B cell (primary cell): ENCODE results near the gene B4GALT3. TPM values are rescaled to one million over a fixed set of nuclear protein-coding genes. Genes with fewer than 3 reads are reported as not detected.

Experiments
- ATAC-seq: fragments of 200-7000 bp; cut with Tn5 transposase; one replicate; pipeline ENCODE4 v1.10.0; 2021; ENCODE audit warnings: low read depth, mild to moderate bottlenecking, moderate number of reproducible peaks, moderate library complexity
- CTCF ChIA-PET: fragments of 350-600 bp; sonication (Branson Sonifier 250); formaldehyde crosslinking; loops from one replicate; lab custom pipeline; 2021; ENCODE audit warnings: antibody characterized with exemption, inconsistent platforms; lab: Charles Lee
- POLR2A ChIA-PET: fragments of 350-600 bp; sonication (Branson Sonifier 250); formaldehyde crosslinking; loops from one replicate; lab custom pipeline; 2021; ENCODE audit warnings: antibody characterized with exemption; lab: Charles Lee
- DNase-seq: peaks from one replicate; pipeline ENCODE4 v3.0.0; 2013
- H2AFZ ChIP-seq: 2 replicates; pipeline ENCODE4 v1.6.1; 2012; ENCODE audit warnings: mild to moderate bottlenecking, low read depth, low read length; ENCODE audit not compliant: insufficient read depth, poor library complexity, severe bottlenecking
- H3K27ac ChIP-seq, 2 donors: 1 replicate in 1 of 2; 2 replicates in 1 of 2; pipeline ENCODE4 v1.5.1; 2012 to 2013; ENCODE audit warnings: low read length in 2 of 2, mild to moderate bottlenecking in 2 of 2, moderate library complexity in 1 of 2
- H3K27me3 ChIP-seq, 4 experiments: fragments of 200-600 bp in 1 of 4; sonication (generic) in 1 of 4; replicated peaks in 1 of 4; 1 replicate in 2 of 4; 2 replicates in 2 of 4; pipeline versions ENCODE4 v1.6.1 to v1.7.0; 2013 to 2016; ENCODE audit warnings: low read length in 3 of 4, mild to moderate bottlenecking in 2 of 4, mixed read lengths in 1 of 4, moderate library complexity in 1 of 4; ENCODE audit not compliant: insufficient read depth in 4 of 4, control insufficient read depth in 3 of 4; ENCODE audit errors: control extremely low read depth in 1 of 4
- H3K36me3 ChIP-seq, 2 experiments: replicated peaks in 1 of 2; 1 replicate in 1 of 2; 2 replicates in 1 of 2; pipeline versions ENCODE4 v1.6.1 to v1.7.1; 2013; ENCODE audit warnings: low read length in 1 of 2; ENCODE audit not compliant: insufficient read depth in 2 of 2, control insufficient read depth in 1 of 2; ENCODE audit errors: control extremely low read depth in 1 of 2, extremely low read depth in 1 of 2
- H3K4me1 ChIP-seq, 2 donors: fragments of 200-600 bp in 1 of 2; sonication (generic) in 1 of 2; 1 replicate in 1 of 2; 2 replicates in 1 of 2; pipeline versions ENCODE4 v1.5.1 to v1.6.1; 2013 to 2017; ENCODE audit warnings: low read length in 2 of 2; ENCODE audit not compliant: control insufficient read depth in 2 of 2, insufficient read depth in 2 of 2
- H3K4me2 ChIP-seq: replicated peaks from 2 replicates; pipeline ENCODE3; 2012; ENCODE audit warnings: mild to moderate bottlenecking, low read depth, low read length; ENCODE audit not compliant: poor library complexity, severe bottlenecking
- H3K4me3 ChIP-seq, 5 experiments: fragments of 200-600 bp in 1 of 5; sonication (generic) in 1 of 5; 1 replicate in 3 of 5; 2 replicates in 2 of 5; pipeline versions ENCODE4 v1.5.1 to v1.7.0; 2011 to 2016; ENCODE audit warnings: low read length in 4 of 5, mild to moderate bottlenecking in 4 of 5, low read depth in 2 of 5, control low read depth in 1 of 5, moderate library complexity in 1 of 5; ENCODE audit not compliant: insufficient read depth in 1 of 5; ENCODE audit errors: control extremely low read depth in 1 of 5, extremely low read depth in 1 of 5
- H3K79me2 ChIP-seq: fragments of 200-600 bp; sonication (generic); one replicate; pipeline ENCODE4 v1.6.0; 2016; ENCODE audit warnings: low read length; ENCODE audit not compliant: control insufficient read depth, insufficient read depth
- H3K9ac ChIP-seq: fragments of 200-600 bp; sonication (generic); 2 replicates; pipeline ENCODE4 v1.6.1; 2017; ENCODE audit warnings: mild to moderate bottlenecking, low read length, moderate library complexity
- H3K9me3 ChIP-seq, 3 donors: one replicate each; pipeline versions ENCODE4 v1.6.1 to v1.7.1; 2013; ENCODE audit warnings: low read length in 2 of 3; ENCODE audit not compliant: control insufficient read depth in 2 of 3, insufficient read depth in 1 of 3; ENCODE audit errors: control extremely low read depth in 1 of 3
- H4K20me1 ChIP-seq: 2 replicates; pipeline ENCODE4 v1.6.0; 2012; ENCODE audit warnings: mild to moderate bottlenecking, low read length; ENCODE audit not compliant: insufficient read depth, control insufficient read depth, poor library complexity, severe bottlenecking
- H3K27ac Mint-ChIP-seq: one replicate; pipeline ENCODE4 v1.8.0; 2021; ENCODE audit warnings: mixed read lengths
- H3K27me3 Mint-ChIP-seq: one replicate; pipeline ENCODE4 v1.8.0; 2021; ENCODE audit warnings: mixed read lengths
- H3K4me1 Mint-ChIP-seq: one replicate; pipeline ENCODE4 v1.8.0; 2021; ENCODE audit warnings: mixed read lengths
- H3K4me3 Mint-ChIP-seq: one replicate; pipeline ENCODE4 v1.8.0; 2021; ENCODE audit warnings: mixed read lengths
- H3K9me3 Mint-ChIP-seq: one replicate; pipeline ENCODE4 v1.8.0; 2022; ENCODE audit warnings: mixed read lengths; ENCODE audit not compliant: insufficient read depth
- EZH2 ChIP-seq: IDR thresholded peaks from 2 replicates; pipeline ENCODE4 v1.6.1; 2012; ENCODE audit warnings: borderline replicate concordance, low read depth, mild to moderate bottlenecking, moderate library complexity, low read length; ENCODE audit not compliant: insufficient read depth, poor library complexity, severe bottlenecking
- WGBS: methylation state at CpG from one replicate; pipeline ENCODE4 v1.1.5; 2013; ENCODE audit warnings: missing lambda C conversion rate; ENCODE audit not compliant: insufficient coverage; 5-methylcytosine and 5-hydroxymethylcytosine counted together
- intact Hi-C: fragments of 100-400 bp; cut with micrococcal nuclease; formaldehyde crosslinking; loops from one replicate; pipeline ENCODE4 v1.10.0; 2022
- polyA plus RNA-seq: library from polyadenylated mRNA; depleted of rRNA; stranded (reverse); fragments of >200 nt; gene quantifications from 2 replicates; pipeline ENCODE4 v1.2.3, GENCODE V29; 2012
- total RNA-seq, 2 donors: library from RNA; stranded (reverse); fragments of 120-200 nt in 1 of 2; gene quantifications; 1 replicate in 1 of 2; 2 replicates in 1 of 2; pipeline versions ENCODE4 v1.2.3 to v1.2.4, GENCODE V29; 2013 to 2022
- TF ChIP-seq, protein P1 (sequence below): fragments of 200-600 bp; IDR thresholded peaks from one replicate; pipeline ENCODE4 v1.8.0; 2022; ENCODE audit warnings: antibody characterized with exemption, mild to moderate bottlenecking

B4GALT3 gene
- total and polyA plus RNA-seq, 2 donors (not counting 1 experiment from before 2014, with no cell fraction given): 37.6 to 59.6 TPM

DNA sequence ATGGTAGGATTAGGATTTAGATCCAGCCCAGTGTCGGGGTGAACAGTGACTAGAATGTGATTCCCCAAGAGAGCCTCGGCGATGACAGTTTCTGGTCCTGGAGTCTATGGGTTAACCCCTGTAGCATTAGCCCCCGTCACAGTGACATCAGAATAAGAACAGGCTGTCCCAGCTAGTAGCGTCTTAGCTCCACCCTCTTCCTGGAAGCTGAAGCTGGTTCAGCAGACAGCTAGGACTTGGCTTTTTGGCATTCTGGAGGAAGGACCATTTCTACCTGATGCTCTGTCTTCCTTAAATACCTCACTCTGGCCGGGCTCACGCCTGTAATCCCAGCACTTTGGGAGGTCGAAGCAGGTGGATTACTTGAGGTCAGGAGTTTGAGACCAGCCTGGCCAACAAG lies 29.9 kb upstream of the B4GALT3 start:
- no peak for TF ChIP-seq EZH2
- TF ChIP-seq, protein P1, sequence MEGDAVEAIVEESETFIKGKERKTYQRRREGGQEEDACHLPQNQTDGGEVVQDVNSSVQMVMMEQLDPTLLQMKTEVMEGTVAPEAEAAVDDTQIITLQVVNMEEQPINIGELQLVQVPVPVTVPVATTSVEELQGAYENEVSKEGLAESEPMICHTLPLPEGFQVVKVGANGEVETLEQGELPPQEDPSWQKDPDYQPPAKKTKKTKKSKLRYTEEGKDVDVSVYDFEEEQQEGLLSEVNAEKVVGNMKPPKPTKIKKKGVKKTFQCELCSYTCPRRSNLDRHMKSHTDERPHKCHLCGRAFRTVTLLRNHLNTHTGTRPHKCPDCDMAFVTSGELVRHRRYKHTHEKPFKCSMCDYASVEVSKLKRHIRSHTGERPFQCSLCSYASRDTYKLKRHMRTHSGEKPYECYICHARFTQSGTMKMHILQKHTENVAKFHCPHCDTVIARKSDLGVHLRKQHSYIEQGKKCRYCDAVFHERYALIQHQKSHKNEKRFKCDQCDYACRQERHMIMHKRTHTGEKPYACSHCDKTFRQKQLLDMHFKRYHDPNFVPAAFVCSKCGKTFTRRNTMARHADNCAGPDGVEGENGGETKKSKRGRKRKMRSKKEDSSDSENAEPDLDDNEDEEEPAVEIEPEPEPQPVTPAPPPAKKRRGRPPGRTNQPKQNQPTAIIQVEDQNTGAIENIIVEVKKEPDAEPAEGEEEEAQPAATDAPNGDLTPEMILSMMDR: no peak
- no peaks in the 10 kb centered on the region for H3K27me3 Mint-ChIP-seq
- ATAC-seq (no peak), DNase-seq (no peak)
- H3K4me3 Mint-ChIP-seq: no peak overlapping the region
- CTCF ChIA-PET: interaction anchor here (0.8 to 2.2 kb wide), 3 partner anchors 18 to 180 kb away, joined by 4 to 7 read pairs (median 4); partner anchors contain the start of gene TOMM40L
- Histone ChIP-seq H3K9ac (no peak overlapping the region), H3K4me2 (no peak overlapping the region), H3K4me1 (peaks cover 9 to 12% of the 10 kb centered on the region in 2 donors), H3K9me3 (no peaks in the 10 kb centered on the region), H3K79me2 (peaks cover 30% of the 10 kb centered on the region), H4K20me1 (peaks cover 23% of the 10 kb centered on the region), H3K27me3 (no peaks in the 10 kb centered on the region), H3K36me3 (peaks cover 2 to 62% of the 10 kb centered on the region in 2 experiments), H3K4me3 (no peak overlapping the region), H3K27ac (no peak overlapping the region), H2AFZ (no peak overlapping the region)
- POLR2A ChIA-PET: no interaction called here
- H3K27ac Mint-ChIP-seq: no peak overlapping the region
- WGBS: 97% methylated on average over 6 of the region's 8 CpGs
- intact Hi-C loops: no loop called here
- H3K9me3 Mint-ChIP-seq: no peaks in the 10 kb centered on the region
- H3K4me1 Mint-ChIP-seq: peaks cover 22% of the 10 kb centered on the region

DNA sequence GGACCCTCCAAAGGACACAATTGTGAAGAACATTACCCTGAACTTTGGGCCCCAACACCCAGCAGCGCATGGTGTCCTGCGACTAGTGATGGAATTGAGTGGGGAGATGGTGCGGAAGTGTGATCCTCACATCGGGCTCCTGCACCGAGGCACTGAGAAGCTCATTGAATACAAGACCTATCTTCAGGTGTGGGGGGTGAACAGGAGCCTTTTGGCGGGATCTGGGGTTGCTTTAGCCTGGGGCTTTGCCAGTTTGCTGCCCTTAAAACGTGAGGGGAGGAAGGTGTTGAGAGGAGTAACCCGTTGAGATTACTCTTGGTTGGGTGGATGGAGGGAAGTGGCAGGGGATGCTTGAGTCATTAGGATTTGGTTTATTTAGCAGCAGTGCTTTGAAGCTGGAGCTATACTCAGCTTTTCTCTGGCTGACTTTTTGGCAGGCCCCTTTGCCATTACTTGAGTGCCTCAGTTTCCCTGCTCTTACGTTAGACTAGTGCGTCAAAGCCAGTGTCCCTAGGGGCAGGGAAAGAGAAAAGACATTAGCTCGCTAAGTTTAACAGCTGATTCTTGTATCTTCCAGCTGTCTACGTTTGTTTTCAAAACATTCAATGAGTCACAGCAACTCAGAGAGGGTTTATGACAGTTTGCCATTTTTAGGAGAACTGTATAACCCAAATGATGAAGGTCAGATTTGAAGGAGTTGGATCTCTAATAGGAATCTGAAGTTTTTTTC lies 29.3 kb upstream of the B4GALT3 start:
- peaks cover 35% of the 10 kb centered on the region for H3K79me2 ChIP-seq
- Mint-ChIP-seq H3K4me3 (no peak overlapping the region), H3K4me1 (peaks cover 28% of the 10 kb centered on the region), H3K27ac (no peak overlapping the region), H3K27me3 (no peaks in the 10 kb centered on the region), H3K9me3 (no peaks in the 10 kb centered on the region)
- no peak overlapping the region for H3K4me3 ChIP-seq
- intact Hi-C loops: no loop called here
- ATAC-seq: no peak
- no peak for TF ChIP-seq EZH2
- TF ChIP-seq, protein P1: no peak
- no peak overlapping the region for H3K27ac ChIP-seq
- DNase-seq: no peak
- no peak overlapping the region for H2AFZ ChIP-seq
- no peak overlapping the region for H3K9ac ChIP-seq
- no peak overlapping the region for H3K4me2 ChIP-seq
- CTCF ChIA-PET: interaction anchor here (0.5 to 2.2 kb wide), 8 partner anchors 12 to 180 kb away, joined by 3 to 7 read pairs (median 4); partner anchors contain the start of genes PPOX and TOMM40L
- no peaks in the 10 kb centered on the region for H3K9me3 ChIP-seq
- peaks cover 12 to 16% of the 10 kb centered on the region in 2 donors for H3K4me1 ChIP-seq
- H3K36me3 ChIP-seq: peaks cover 2 to 56% of the 10 kb centered on the region in 2 experiments
- WGBS: 99% methylated on average over 10 of the region's 12 CpGs
- peaks cover 23% of the 10 kb centered on the region for H4K20me1 ChIP-seq
- POLR2A ChIA-PET: interaction anchor here (0.6 kb wide), 1 partner anchor 114 kb away, joined by 3 read pairs; no protein-coding TSS in a partner anchor
- H3K27me3 ChIP-seq: no peaks in the 10 kb centered on the region
